ENCODE results near the gene IGFBP7.

DNA sequence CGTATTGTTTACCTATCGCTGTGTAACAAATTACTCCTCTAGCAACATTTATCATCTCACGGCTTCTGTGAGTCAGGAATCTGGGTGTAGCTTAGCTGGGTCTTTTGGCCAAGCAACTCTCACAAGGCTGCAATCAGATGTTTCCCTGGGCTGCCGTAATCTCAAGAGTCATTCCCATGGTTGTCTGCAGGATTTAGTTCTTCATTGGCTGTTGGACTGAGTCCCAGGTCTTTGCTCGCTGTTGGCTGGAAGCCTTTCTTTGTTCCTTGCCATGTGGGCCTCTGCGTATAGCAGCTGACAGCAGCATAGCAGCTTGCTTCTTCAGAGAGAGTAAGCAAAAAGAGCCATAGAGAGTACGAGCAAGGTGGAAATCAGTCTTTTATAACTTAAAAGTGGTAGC lies 114.7 kb downstream of the IGFBP7 start:
- TF ChIP-seq SIN3A (IDR thresholded peaks at IDR 0.05; ENCODE audit: low read depth, low read length), result no peak
- TF ChIP-seq NR2C2 (IDR thresholded peaks at IDR 0.05; ENCODE audit: borderline replicate concordance, control insufficient read depth, insufficient read length, low read depth), result no peak
- TF ChIP-seq, protein P1, sequence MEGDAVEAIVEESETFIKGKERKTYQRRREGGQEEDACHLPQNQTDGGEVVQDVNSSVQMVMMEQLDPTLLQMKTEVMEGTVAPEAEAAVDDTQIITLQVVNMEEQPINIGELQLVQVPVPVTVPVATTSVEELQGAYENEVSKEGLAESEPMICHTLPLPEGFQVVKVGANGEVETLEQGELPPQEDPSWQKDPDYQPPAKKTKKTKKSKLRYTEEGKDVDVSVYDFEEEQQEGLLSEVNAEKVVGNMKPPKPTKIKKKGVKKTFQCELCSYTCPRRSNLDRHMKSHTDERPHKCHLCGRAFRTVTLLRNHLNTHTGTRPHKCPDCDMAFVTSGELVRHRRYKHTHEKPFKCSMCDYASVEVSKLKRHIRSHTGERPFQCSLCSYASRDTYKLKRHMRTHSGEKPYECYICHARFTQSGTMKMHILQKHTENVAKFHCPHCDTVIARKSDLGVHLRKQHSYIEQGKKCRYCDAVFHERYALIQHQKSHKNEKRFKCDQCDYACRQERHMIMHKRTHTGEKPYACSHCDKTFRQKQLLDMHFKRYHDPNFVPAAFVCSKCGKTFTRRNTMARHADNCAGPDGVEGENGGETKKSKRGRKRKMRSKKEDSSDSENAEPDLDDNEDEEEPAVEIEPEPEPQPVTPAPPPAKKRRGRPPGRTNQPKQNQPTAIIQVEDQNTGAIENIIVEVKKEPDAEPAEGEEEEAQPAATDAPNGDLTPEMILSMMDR (IDR thresholded peaks at IDR 0.05 in 2 of 3, conservative IDR thresholded peaks at IDR 0.05 in 1 of 3; ENCODE audit: control insufficient read depth in 2 of 3, extremely low read depth in 1 of 3, insufficient read depth in 1 of 3, low read depth in 3 of 3, low read length in 3 of 3), result no peak
- TF ChIP-seq, protein P2, sequence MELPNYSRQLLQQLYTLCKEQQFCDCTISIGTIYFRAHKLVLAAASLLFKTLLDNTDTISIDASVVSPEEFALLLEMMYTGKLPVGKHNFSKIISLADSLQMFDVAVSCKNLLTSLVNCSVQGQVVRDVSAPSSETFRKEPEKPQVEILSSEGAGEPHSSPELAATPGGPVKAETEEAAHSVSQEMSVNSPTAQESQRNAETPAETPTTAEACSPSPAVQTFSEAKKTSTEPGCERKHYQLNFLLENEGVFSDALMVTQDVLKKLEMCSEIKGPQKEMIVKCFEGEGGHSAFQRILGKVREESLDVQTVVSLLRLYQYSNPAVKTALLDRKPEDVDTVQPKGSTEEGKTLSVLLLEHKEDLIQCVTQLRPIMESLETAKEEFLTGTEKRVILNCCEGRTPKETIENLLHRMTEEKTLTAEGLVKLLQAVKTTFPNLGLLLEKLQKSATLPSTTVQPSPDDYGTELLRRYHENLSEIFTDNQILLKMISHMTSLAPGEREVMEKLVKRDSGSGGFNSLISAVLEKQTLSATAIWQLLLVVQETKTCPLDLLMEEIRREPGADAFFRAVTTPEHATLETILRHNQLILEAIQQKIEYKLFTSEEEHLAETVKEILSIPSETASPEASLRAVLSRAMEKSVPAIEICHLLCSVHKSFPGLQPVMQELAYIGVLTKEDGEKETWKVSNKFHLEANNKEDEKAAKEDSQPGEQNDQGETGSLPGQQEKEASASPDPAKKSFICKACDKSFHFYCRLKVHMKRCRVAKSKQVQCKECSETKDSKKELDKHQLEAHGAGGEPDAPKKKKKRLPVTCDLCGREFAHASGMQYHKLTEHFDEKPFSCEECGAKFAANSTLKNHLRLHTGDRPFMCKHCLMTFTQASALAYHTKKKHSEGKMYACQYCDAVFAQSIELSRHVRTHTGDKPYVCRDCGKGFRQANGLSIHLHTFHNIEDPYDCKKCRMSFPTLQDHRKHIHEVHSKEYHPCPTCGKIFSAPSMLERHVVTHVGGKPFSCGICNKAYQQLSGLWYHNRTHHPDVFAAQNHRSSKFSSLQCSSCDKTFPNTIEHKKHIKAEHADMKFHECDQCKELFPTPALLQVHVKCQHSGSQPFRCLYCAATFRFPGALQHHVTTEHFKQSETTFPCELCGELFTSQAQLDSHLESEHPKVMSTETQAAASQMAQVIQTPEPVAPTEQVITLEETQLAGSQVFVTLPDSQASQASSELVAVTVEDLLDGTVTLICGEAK (IDR thresholded peaks at IDR 0.05; ENCODE audit: borderline replicate concordance), result no peak
- TF ChIP-seq, protein P3, sequence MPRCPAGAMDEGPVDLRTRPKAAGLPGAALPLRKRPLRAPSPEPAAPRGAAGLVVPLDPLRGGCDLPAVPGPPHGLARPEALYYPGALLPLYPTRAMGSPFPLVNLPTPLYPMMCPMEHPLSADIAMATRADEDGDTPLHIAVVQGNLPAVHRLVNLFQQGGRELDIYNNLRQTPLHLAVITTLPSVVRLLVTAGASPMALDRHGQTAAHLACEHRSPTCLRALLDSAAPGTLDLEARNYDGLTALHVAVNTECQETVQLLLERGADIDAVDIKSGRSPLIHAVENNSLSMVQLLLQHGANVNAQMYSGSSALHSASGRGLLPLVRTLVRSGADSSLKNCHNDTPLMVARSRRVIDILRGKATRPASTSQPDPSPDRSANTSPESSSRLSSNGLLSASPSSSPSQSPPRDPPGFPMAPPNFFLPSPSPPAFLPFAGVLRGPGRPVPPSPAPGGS (IDR thresholded peaks at IDR 0.05; ENCODE audit: borderline replicate concordance, insufficient read depth, low read depth, low read length, poor library complexity, severe bottlenecking), result no peak
- no peak for TF ChIP-seq HDAC2 (IDR thresholded peaks at IDR 0.05)
- TF ChIP-seq POLR2A (IDR thresholded peaks at IDR 0.05; ENCODE audit: low read depth, low read length), result no peak
- TF ChIP-seq ZNF217 (IDR thresholded peaks at IDR 0.05), result no peak
- no peak for TF ChIP-seq ZNF274 (IDR thresholded peaks at IDR 0.05; ENCODE audit: insufficient read depth, insufficient read length)
- TF ChIP-seq, protein P4, sequence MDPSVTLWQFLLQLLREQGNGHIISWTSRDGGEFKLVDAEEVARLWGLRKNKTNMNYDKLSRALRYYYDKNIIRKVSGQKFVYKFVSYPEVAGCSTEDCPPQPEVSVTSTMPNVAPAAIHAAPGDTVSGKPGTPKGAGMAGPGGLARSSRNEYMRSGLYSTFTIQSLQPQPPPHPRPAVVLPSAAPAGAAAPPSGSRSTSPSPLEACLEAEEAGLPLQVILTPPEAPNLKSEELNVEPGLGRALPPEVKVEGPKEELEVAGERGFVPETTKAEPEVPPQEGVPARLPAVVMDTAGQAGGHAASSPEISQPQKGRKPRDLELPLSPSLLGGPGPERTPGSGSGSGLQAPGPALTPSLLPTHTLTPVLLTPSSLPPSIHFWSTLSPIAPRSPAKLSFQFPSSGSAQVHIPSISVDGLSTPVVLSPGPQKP (IDR thresholded peaks at IDR 0.05; ENCODE audit: low read depth, low read length), result no peak
- TF ChIP-seq SREBF2 (IDR thresholded peaks at IDR 0.05; ENCODE audit: low read length), result no peak
- TF ChIP-seq EZH2 (IDR thresholded peaks at IDR 0.05; ENCODE audit: borderline replicate concordance, control insufficient read depth, low read depth, low read length), result no peak

All from GM12878 (cell line).